HG02763 (cell line): ENCODE measurements around the gene CNTN2.

Source experiments
- ATAC-seq: cut with Tn5 transposase; IDR thresholded peaks from one replicate; pipeline ENCODE4 v1.9.1; 2021; ENCODE audit warnings: mild to moderate bottlenecking, moderate library complexity; ENCODE audit not compliant: unreplicated experiment

Gene CNTN2

GRCh38 chr1:205052690-205053089 lies 9.7 kb downstream of the CNTN2 start:
- ATAC-seq = no peak

- ATAC-seq = no peak
Observed at GRCh38 chr1:205053296-205053695, 10.3 kb downstream of the CNTN2 start.

- ATAC-seq = no peak
Observed at GRCh38 chr1:205054013-205054412, 11.0 kb downstream of the CNTN2 start.

- ATAC-seq = no peak
Observed at GRCh38 chr1:205056188-205056611, 13.2 kb downstream of the CNTN2 start.

- no peak for ATAC-seq
Observed at GRCh38 chr1:205056956-205057568, 14.1 kb downstream of the CNTN2 start.

GRCh38 chr1:205057808-205058575 lies 15.0 kb downstream of the CNTN2 start:
- no peak for ATAC-seq

GRCh38 chr1:205058853-205059252 lies 15.8 kb downstream of the CNTN2 start:
- no peak for ATAC-seq

- ATAC-seq = no peak
Observed at GRCh38 chr1:205059660-205060059, 16.6 kb downstream of the CNTN2 start.

GRCh38 chr1:205060746-205061145 lies 17.7 kb downstream of the CNTN2 start:
- no peak for ATAC-seq

GRCh38 chr1:205061227-205061626 lies 18.2 kb downstream of the CNTN2 start:
- ATAC-seq = no peak

GRCh38 chr1:205061665-205062069 lies 18.7 kb downstream of the CNTN2 start:
- no peak for ATAC-seq

GRCh38 chr1:205062319-205062718 lies 19.3 kb downstream of the CNTN2 start:
- no peak for ATAC-seq

GRCh38 chr1:205062895-205063294 lies 19.9 kb downstream of the CNTN2 start:
- no peak for ATAC-seq

GRCh38 chr1:205064301-205064700 lies 21.3 kb downstream of the CNTN2 start:
- no peak for ATAC-seq

- no peak for ATAC-seq
Observed at GRCh38 chr1:205064741-205065316, 21.8 kb downstream of the CNTN2 start.

- ATAC-seq = no peak
Observed at GRCh38 chr1:205065666-205066065, 22.7 kb downstream of the CNTN2 start.

GRCh38 chr1:205066141-205066818 lies 23.3 kb downstream of the CNTN2 start:
- ATAC-seq = no peak

- no peak for ATAC-seq
Observed at GRCh38 chr1:205067031-205067430, 24.0 kb downstream of the CNTN2 start.

- ATAC-seq = no peak
Observed at GRCh38 chr1:205068001-205068400, 25.0 kb downstream of the CNTN2 start.

GRCh38 chr1:205068457-205069040 lies 25.5 kb downstream of the CNTN2 start:
- no peak for ATAC-seq
